Lower leg skin (tissue), 3 donors: ENCODE results near the gene APOL2.

Experiments used
- POLR2A ChIP-seq, 2 donors: fragments of 450-650 bp; IDR thresholded peaks; one replicate each; pipeline ENCODE4 v1.6.1; 2016 to 2017; ENCODE audit warnings: antibody characterized with exemption in 2 of 2, mild to moderate bottlenecking in 1 of 2, moderate library complexity in 1 of 2
- TF ChIP-seq, protein P1 (sequence below), 3 donors: fragments of 450-650 bp; IDR thresholded peaks; one replicate each; pipeline ENCODE4 v1.5.1; 2016; ENCODE audit warnings: antibody characterized with exemption in 3 of 3, mild to moderate bottlenecking in 3 of 3, moderate library complexity in 2 of 3

GRCh38 chr22:36180928-36181327 is 58.4 kb downstream of the APOL2 start:
- TF ChIP-seq, protein P1, sequence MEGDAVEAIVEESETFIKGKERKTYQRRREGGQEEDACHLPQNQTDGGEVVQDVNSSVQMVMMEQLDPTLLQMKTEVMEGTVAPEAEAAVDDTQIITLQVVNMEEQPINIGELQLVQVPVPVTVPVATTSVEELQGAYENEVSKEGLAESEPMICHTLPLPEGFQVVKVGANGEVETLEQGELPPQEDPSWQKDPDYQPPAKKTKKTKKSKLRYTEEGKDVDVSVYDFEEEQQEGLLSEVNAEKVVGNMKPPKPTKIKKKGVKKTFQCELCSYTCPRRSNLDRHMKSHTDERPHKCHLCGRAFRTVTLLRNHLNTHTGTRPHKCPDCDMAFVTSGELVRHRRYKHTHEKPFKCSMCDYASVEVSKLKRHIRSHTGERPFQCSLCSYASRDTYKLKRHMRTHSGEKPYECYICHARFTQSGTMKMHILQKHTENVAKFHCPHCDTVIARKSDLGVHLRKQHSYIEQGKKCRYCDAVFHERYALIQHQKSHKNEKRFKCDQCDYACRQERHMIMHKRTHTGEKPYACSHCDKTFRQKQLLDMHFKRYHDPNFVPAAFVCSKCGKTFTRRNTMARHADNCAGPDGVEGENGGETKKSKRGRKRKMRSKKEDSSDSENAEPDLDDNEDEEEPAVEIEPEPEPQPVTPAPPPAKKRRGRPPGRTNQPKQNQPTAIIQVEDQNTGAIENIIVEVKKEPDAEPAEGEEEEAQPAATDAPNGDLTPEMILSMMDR (IDR thresholded peaks at IDR 0.05) = no peak
- TF ChIP-seq POLR2A (IDR thresholded peaks at IDR 0.05) = no peak
